Measurements from ENCODE around the gene AMH. TPM values are rescaled to one million over a fixed set of nuclear protein-coding genes. Genes with fewer than 3 reads are reported as not detected.

Gene AMH
- total and polyA plus RNA-seq, 12 donors = 0.36 to 4.6 (median 1.1) TPM; not detected in 4

DNA sequence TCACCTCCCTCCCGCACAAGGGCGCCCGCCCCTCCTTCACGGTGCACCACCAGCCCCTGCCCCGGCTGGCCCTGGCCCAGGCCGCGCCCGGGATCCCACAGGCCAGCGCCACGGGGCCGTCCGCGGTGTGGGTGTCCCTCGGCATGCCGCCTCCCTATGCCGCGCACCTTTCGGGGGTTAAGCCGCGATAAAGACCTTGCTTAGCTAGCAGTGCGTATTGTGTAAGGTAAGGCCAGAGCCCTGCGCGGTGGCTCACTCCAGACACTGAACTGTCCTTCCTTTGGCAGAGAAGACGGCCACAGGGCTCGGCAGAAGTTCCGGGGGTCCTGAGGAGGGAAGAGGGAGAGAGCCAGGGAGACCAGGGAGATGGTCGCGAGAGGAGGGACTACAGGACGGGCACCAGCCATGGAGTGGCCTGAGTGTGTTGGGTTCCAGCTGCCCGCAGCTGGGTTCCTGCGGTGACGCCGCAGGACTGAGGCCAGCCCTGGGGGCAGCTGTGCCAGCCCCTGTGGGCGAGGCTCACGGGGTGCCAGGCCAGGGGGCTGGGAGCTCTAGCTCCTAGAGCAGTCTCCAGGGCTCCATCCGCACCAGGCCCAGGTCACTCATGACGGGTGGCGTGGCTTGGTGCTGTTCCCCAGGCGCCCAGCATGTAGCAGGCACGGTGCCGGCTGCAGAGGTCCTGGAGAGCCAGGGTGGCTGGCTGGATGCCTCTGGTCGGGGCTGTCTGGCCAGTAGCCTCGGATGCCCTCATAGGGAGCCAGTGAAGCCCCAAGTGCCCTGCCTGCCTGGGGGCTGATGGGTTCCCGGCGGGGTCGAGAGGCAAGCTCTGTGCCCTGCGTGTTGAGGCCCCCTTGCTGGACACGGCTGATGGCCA, 20.7 kb upstream of the AMH start:
- Histone ChIP-seq H3K36me3 (replicated peaks in 1 of 2) (peaks cover 0 to 67% of the 10 kb centered on the region in 2 donors), H3K27me3 (no peaks in the 10 kb centered on the region), H3K4me1 (replicated peaks in 1 of 2) (peaks cover 7 to 14% of the 10 kb centered on the region in 2 donors), H3K27ac (no peak overlapping the region), H3K4me3 (no peak overlapping the region), H3K9me3 (replicated peaks in 1 of 3) (no peaks in the 10 kb centered on the region)
- no peak for TF ChIP-seq POLR2A (IDR thresholded peaks at IDR 0.05)
- TF ChIP-seq CTCF (IDR thresholded peaks at IDR 0.05) = no peak
- no peak for DNase-seq
- intact Hi-C loops (cut with DNase I) = no loop called here
- 88 to 94% (median 93%) methylated on average over 23 to 48 of the region's 48 CpGs for WGBS, 4 donors

- WGBS, 4 donors = 92 to 96% (median 94%) methylated on average over 38 to 45 of the region's 45 CpGs
- Histone ChIP-seq H3K4me3 (no peak overlapping the region), H3K27me3 (no peaks in the 10 kb centered on the region), H3K27ac (no peak overlapping the region), H3K9me3 (replicated peaks in 1 of 3) (no peaks in the 10 kb centered on the region), H3K4me1 (replicated peaks in 1 of 2) (peaks cover 7 to 24% of the 10 kb centered on the region in 2 donors), H3K36me3 (replicated peaks in 1 of 2) (peaks cover 0 to 62% of the 10 kb centered on the region in 2 donors)
- TF ChIP-seq CTCF (IDR thresholded peaks at IDR 0.05) (no peak), POLR2A (IDR thresholded peaks at IDR 0.05) (no peak)
- intact Hi-C loops (cut with DNase I) = loop anchor here (5.0 to 10.0 kb wide), 3 partner anchors 62 to 85 kb away; partner anchors contain the start of gene AP3D1 (in 1 of the 2)
- DNase-seq = no peak
Measured at GRCh38 chr19:2229103-2230032, 19.8 kb upstream of the AMH start.

DNA sequence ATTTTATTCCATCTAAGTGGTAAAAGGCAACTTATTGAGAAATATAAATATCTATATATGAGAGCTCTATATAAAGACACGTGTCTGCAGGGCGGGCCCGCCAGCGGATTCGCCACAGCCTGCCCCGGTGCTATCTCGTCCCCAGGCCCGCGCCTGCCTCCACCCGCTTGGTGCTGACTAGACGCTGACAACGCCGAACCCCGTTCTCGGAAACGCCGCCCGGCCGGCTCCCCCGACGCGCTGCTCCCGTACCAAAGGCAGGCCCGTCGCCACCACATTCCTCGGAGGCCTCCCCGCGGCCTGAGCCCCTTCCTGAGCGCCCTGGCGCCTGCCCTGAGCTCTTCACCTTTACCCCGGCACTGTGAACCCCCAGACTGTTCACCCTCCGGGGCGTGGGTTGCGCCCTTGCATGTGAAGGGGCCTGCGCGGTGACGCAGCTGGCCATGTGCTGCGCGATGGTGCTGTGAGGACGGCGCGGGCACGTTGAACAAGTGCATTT, 19.0 kb upstream of the AMH start:
- no peak overlapping the region for H3K4me3 ChIP-seq
- 93 to 94% (median 93%) methylated on average over 43 of the region's 43 CpGs for WGBS, 4 donors
- no peaks in the 10 kb centered on the region for H3K9me3 ChIP-seq (replicated peaks in 1 of 3)
- peak overlapping the region in 1 of 5 donors; percentile 79 for H3K27ac ChIP-seq
- no peaks in the 10 kb centered on the region for H3K27me3 ChIP-seq
- H3K4me1 ChIP-seq (replicated peaks in 1 of 2) = peaks cover 11 to 30% of the 10 kb centered on the region in 2 donors
- TF ChIP-seq CTCF (IDR thresholded peaks at IDR 0.05) = no peak
- TF ChIP-seq POLR2A (IDR thresholded peaks at IDR 0.05) = no peak
- peaks cover 0 to 60% of the 10 kb centered on the region in 2 donors for H3K36me3 ChIP-seq (replicated peaks in 1 of 2)
- DNase-seq = no peak
- intact Hi-C loops (cut with DNase I) = loop anchor here (5.0 to 10.0 kb wide), 3 partner anchors 63 to 85 kb away; partner anchors contain the start of gene AP3D1 (in 1 of the 2)

All from adrenal gland (tissue), 12 donors.